CD14-positive monocyte (primary cell): ENCODE data around the gene ATXN3. TPM values are rescaled to one million over a fixed set of nuclear protein-coding genes. Genes with fewer than 3 reads are reported as not detected.

Experiments
- DNase-seq, 3 donors: peaks; one replicate each; pipeline ENCODE4 v3.0.0-alpha.2; 2011 to 2022
- H2AFZ ChIP-seq: 2 replicates; pipeline ENCODE4 v1.6.0; 2012; ENCODE audit warnings: mild to moderate bottlenecking, low read depth, low read length, inconsistent platforms; ENCODE audit not compliant: insufficient read depth, poor library complexity, severe bottlenecking
- H3K27ac ChIP-seq, 2 donors: 1 replicate in 1 of 2; 2 replicates in 1 of 2; pipeline ENCODE4 v1.5.1; 2012 to 2013; ENCODE audit warnings: low read length in 2 of 2, control low read depth in 1 of 2, inconsistent platforms in 1 of 2, low read depth in 1 of 2, mild to moderate bottlenecking in 1 of 2
- H3K27me3 ChIP-seq, 2 donors: one replicate each; pipeline versions ENCODE4 v1.6.0 to v1.6.1; 2011 to 2013; ENCODE audit warnings: low read length in 2 of 2; ENCODE audit not compliant: control insufficient read depth in 2 of 2, insufficient read depth in 2 of 2
- H3K36me3 ChIP-seq, 2 donors: replicated peaks in 1 of 2; 1 replicate in 1 of 2; 2 replicates in 1 of 2; pipeline versions ENCODE4 v1.5.1 to v1.6.1; 2012 to 2013; ENCODE audit warnings: low read length in 2 of 2, control low read depth in 1 of 2, inconsistent platforms in 1 of 2, mild to moderate bottlenecking in 1 of 2; ENCODE audit not compliant: insufficient read depth in 2 of 2, control insufficient read depth in 1 of 2
- H3K4me1 ChIP-seq, 2 donors: 1 replicate in 1 of 2; 2 replicates in 1 of 2; pipeline versions ENCODE4 v1.5.1 to v1.6.1; 2012 to 2013; ENCODE audit warnings: low read length in 2 of 2, control low read depth in 1 of 2, inconsistent platforms in 1 of 2, mild to moderate bottlenecking in 1 of 2, moderate library complexity in 1 of 2; ENCODE audit not compliant: insufficient read depth in 2 of 2, control insufficient read depth in 1 of 2
- H3K4me2 ChIP-seq: replicated peaks from 2 replicates; pipeline ENCODE3; 2012; ENCODE audit warnings: low read length, moderate library complexity, mild to moderate bottlenecking; ENCODE audit not compliant: poor library complexity, severe bottlenecking; ENCODE audit errors: extremely low read depth
- H3K4me3 ChIP-seq, 3 experiments: fragments of 200-600 bp in 1 of 3; sonication (generic) in 1 of 3; replicated peaks in 1 of 3; 1 replicate in 2 of 3; 2 replicates in 1 of 3; pipeline ENCODE4 v1.5.1; 2011 to 2013; ENCODE audit warnings: low read length in 3 of 3, mild to moderate bottlenecking in 3 of 3, control low read depth in 2 of 3, low read depth in 2 of 3, inconsistent platforms in 1 of 3, moderate library complexity in 1 of 3
- H3K79me2 ChIP-seq: 2 replicates; pipeline ENCODE4 v1.6.0; 2012; ENCODE audit warnings: mild to moderate bottlenecking, control low read depth, inconsistent platforms, low read length, moderate library complexity; ENCODE audit not compliant: insufficient read depth
- H3K9ac ChIP-seq: 2 replicates; pipeline ENCODE4 v1.6.0; 2017; ENCODE audit warnings: low read length, mild to moderate bottlenecking; ENCODE audit not compliant: insufficient read depth, poor library complexity, severe bottlenecking
- H3K9me3 ChIP-seq, 2 donors: replicated peaks in 1 of 2; 1 replicate in 1 of 2; 2 replicates in 1 of 2; pipeline versions ENCODE4 v1.5.1 to v1.6.1; 2012 to 2013; ENCODE audit warnings: low read length in 2 of 2, control low read depth in 1 of 2; ENCODE audit not compliant: control insufficient read depth in 1 of 2, insufficient read depth in 1 of 2
- H4K20me1 ChIP-seq: 2 replicates; pipeline ENCODE4 v1.6.0; 2012; ENCODE audit warnings: mild to moderate bottlenecking, low read length, control low read depth, moderate library complexity; ENCODE audit not compliant: insufficient read depth
- H3K27ac Mint-ChIP-seq, 7 donors: one replicate each; pipeline ENCODE4 v1.8.0; 2020; ENCODE audit warnings: mild to moderate bottlenecking in 7 of 7, mixed read lengths in 7 of 7, moderate library complexity in 6 of 7, inconsistent platforms in 2 of 7
- H3K27me3 Mint-ChIP-seq, 3 donors: one replicate each; pipeline ENCODE4 v1.8.0; 2021 to 2022; ENCODE audit warnings: low read depth in 3 of 3, mild to moderate bottlenecking in 3 of 3, mixed read lengths in 3 of 3, moderate library complexity in 3 of 3, inconsistent platforms in 1 of 3
- H3K36me3 Mint-ChIP-seq, 2 donors: one replicate each; pipeline ENCODE4 v1.8.0; 2020; ENCODE audit warnings: mixed read lengths in 2 of 2, inconsistent platforms in 1 of 2, mild to moderate bottlenecking in 1 of 2
- H3K4me1 Mint-ChIP-seq: one replicate; pipeline ENCODE4 v1.8.0; 2020; ENCODE audit warnings: mild to moderate bottlenecking, mixed read lengths
- H3K4me3 Mint-ChIP-seq, 2 donors: one replicate each; pipeline ENCODE4 v1.8.0; 2020; ENCODE audit warnings: mild to moderate bottlenecking in 2 of 2, mixed read lengths in 2 of 2, moderate library complexity in 1 of 2
- H3K9me3 Mint-ChIP-seq, 7 donors: one replicate each; pipeline ENCODE4 v1.8.0; 2020 to 2022; ENCODE audit warnings: mixed read lengths in 7 of 7, mild to moderate bottlenecking in 6 of 7, moderate library complexity in 6 of 7, inconsistent platforms in 2 of 7
- CTCF ChIP-seq: fragments of 200-600 bp; IDR thresholded peaks from one replicate; pipeline ENCODE4 v1.8.0; 2022; ENCODE audit warnings: antibody characterized with exemption, mild to moderate bottlenecking
- WGBS: methylation state at CpG from one replicate; pipeline ENCODE4 v1.1.5; 2013; ENCODE audit warnings: missing lambda C conversion rate; ENCODE audit not compliant: insufficient coverage; 5-methylcytosine and 5-hydroxymethylcytosine counted together
- intact Hi-C, 2 donors: fragments of 100-400 bp; cut with micrococcal nuclease; formaldehyde crosslinking; loops; one replicate each; pipeline versions ENCODE4 v1.15.0 to v1.15.1; 2023
- polyA plus RNA-seq, 3 donors: library from polyadenylated mRNA; depleted of rRNA in 1 of 3; unstranded in 2 of 3; stranded (reverse) in 1 of 3; fragments of 300-500 nt in 2 of 3; fragments of >200 nt in 1 of 3; fragmentation: Illumina TruSeq in 2 of 3; gene quantifications; 1 replicate in 2 of 3; 2 replicates in 1 of 3; pipeline ENCODE4 v1.2.3, GENCODE V29; 2012 to 2021

The ATXN3 gene
- polyA plus RNA-seq, 3 donors, result 17.7 to 24.0 (median 18.5) TPM

- H3K79me2 ChIP-seq, result no peaks in the 10 kb centered on the region
- Mint-ChIP-seq H3K27me3 (no peaks in the 10 kb centered on the region), H3K4me3 (no peak overlapping the region), H3K27ac (peak overlapping the region in 2 of 7 donors; percentile 52 to 55), H3K36me3 (peaks cover 48 to 79% of the 10 kb centered on the region in 2 donors), H3K4me1 (peaks cover 12% of the 10 kb centered on the region), H3K9me3 (peaks cover 0 to 2% (median 0%) of the 10 kb centered on the region in 7 donors)
- no peak overlapping the region for H3K4me2 ChIP-seq
- H4K20me1 ChIP-seq, result no peaks in the 10 kb centered on the region
- H3K9ac ChIP-seq, result no peak overlapping the region
- H3K4me1 ChIP-seq, result peaks cover 6 to 10% of the 10 kb centered on the region in 2 donors
- no peaks in the 10 kb centered on the region for H3K9me3 ChIP-seq
- DNase-seq, result no peak
- peaks cover 49 to 87% of the 10 kb centered on the region in 2 donors for H3K36me3 ChIP-seq
- no peaks in the 10 kb centered on the region for H3K27me3 ChIP-seq
- intact Hi-C loops, result no loop called here
- H2AFZ ChIP-seq, result no peak overlapping the region
- peak overlapping the region in 1 of 2 donors; percentile 10 for H3K27ac ChIP-seq
- H3K4me3 ChIP-seq, result no peak overlapping the region
- TF ChIP-seq CTCF, result no peak
Observed at GRCh38 chr14:92074555-92074954, 31.8 kb downstream of the ATXN3 start.

- Mint-ChIP-seq H3K36me3 (peaks cover 19 to 31% of the 10 kb centered on the region in 2 donors), H3K27ac (no peak overlapping the region), H3K4me3 (no peak overlapping the region), H3K9me3 (no peaks in the 10 kb centered on the region), H3K27me3 (peaks cover 0 to 1% (median 0%) of the 10 kb centered on the region in 3 donors), H3K4me1 (no peaks in the 10 kb centered on the region)
- Histone ChIP-seq H4K20me1 (no peaks in the 10 kb centered on the region), H3K36me3 (peaks cover 9 to 25% of the 10 kb centered on the region in 2 donors), H3K4me2 (no peak overlapping the region), H3K27ac (no peak overlapping the region), H3K4me1 (no peaks in the 10 kb centered on the region), H3K4me3 (no peak overlapping the region), H3K79me2 (no peaks in the 10 kb centered on the region), H3K9ac (no peak overlapping the region), H3K27me3 (no peaks in the 10 kb centered on the region), H2AFZ (no peak overlapping the region), H3K9me3 (no peaks in the 10 kb centered on the region)
- no peak for TF ChIP-seq CTCF
- WGBS, result 100% methylated on average over 2 of the region's 9 CpGs
- intact Hi-C loops, result no loop called here
- no peak for DNase-seq
Observed at GRCh38 chr14:92058006-92058917, 48.1 kb downstream of the ATXN3 start.
